ENCODE results near the gene NPM1.
"Not testable (repeated sequence)": the region's sequence is repeated elsewhere in the genome, so short reads cannot be mapped to it uniquely, and the experiment has no call there.

The NPM1 gene

DNA sequence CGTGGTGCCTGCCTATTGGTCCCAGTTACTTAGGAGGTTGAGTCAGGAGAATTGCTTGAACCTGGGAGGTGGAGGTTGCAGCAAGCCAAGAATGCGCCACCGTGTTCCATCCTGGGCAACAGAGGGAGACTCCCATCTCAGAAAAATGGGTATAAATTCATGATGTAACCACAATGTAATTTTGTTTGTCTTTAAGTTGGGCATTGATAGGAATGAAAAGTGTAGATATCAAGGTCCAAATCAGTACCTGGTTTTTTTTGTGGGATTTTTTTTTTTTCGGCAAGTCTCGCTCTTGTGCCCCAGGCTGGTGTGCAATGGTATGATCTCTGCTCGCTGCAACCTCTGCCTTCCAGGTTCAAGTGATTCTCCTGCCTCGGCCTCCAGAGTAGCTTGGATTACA lies 7.4 kb downstream of the NPM1 start:
- Histone ChIP-seq H3K27me3 (no peaks in the 10 kb centered on the region), H3K27ac (no peak overlapping the region), H3K4me3 (no peak overlapping the region), H4K20me1 (peaks cover 100% of the 10 kb centered on the region in 11 experiments), H3K36me3 (peaks cover 99 to 100% (median 100%) of the 10 kb centered on the region in 11 experiments), H3K4me1 (peaks cover 22 to 33% (median 27%) of the 10 kb centered on the region in 10 experiments), H3K4me2 (no peak overlapping the region), H3K9me3 (replicated peaks in 1 of 11) (peaks cover 0 to 18% (median 12%) of the 10 kb centered on the region in 11 experiments; a peak in 16 of 22 replicates), H3K9ac (no peak overlapping the region)
- no peak for TF ChIP-seq Cebpa-rat (IDR thresholded peaks at IDR 0.05)

DNA sequence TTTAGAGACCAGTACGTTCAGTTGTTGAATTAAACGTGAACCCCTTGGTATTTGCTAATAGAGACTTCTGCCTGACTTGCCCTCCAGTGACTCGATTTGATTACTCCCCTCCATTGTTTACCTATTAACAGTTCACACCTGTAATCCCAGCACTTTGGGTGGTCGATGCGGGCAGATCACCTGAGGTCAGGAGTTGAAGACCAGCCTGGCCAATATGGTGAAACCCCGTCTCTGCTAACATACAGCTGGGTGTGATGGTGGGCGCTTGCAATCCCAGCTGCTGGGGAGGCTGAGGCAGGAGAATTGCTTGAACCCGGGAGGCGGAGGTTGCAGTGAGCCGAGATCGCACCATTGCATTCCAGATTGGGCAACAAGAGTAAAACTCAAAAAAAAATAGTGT lies 8.9 kb downstream of the NPM1 start:
- H3K27me3 ChIP-seq, H3K9ac ChIP-seq, H3K27ac ChIP-seq, H3K4me3 ChIP-seq, H3K4me2 ChIP-seq: not testable (repeated sequence)
- H4K20me1 ChIP-seq = peaks cover 99 to 100% (median 100%) of the 10 kb centered on the region in 11 experiments
- H3K9me3 ChIP-seq (replicated peaks in 1 of 11) = peaks cover 9 to 33% (median 28%) of the 10 kb centered on the region in 11 experiments; a peak in 21 of 22 replicates
- peaks cover 100% of the 10 kb centered on the region in 11 experiments for H3K36me3 ChIP-seq
- H3K4me1 ChIP-seq = peaks cover 7 to 18% (median 12%) of the 10 kb centered on the region in 10 experiments; a peak in 19 of 20 replicates

DNA sequence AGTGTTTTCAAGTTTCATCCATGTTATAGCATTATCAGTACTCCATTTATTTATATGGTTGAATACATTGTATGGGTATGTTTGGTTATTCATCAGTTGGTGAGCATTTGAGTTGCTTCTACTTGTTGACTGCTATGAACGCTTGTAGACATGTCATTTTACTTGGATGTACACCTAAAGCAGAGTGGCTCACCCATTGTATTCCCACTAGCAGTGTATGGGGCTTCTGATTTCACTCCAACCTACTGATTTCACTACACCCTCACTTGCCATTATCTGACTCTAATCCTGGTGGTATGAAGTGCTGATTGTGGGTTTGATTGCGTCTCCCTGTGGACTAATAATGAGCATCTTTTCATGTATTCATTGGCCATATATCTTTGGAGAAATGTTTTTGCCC lies 9.5 kb downstream of the NPM1 start:
- Histone ChIP-seq H3K9me3 (replicated peaks in 1 of 11) (peaks cover 13 to 38% (median 31%) of the 10 kb centered on the region in 11 experiments; a peak in 21 of 22 replicates), H3K4me1 (peaks cover 1 to 12% (median 6%) of the 10 kb centered on the region in 10 experiments; a peak in 15 of 20 replicates), H3K27me3 (no peaks in the 10 kb centered on the region), H3K27ac (no peak overlapping the region), H3K4me3 (no peak overlapping the region), H3K9ac (no peak overlapping the region), H4K20me1 (peaks cover 95 to 99% (median 98%) of the 10 kb centered on the region in 11 experiments), H3K4me2 (no peak overlapping the region), H3K36me3 (peaks cover 97 to 100% (median 98%) of the 10 kb centered on the region in 11 experiments)
- TF ChIP-seq Cebpa-rat (IDR thresholded peaks at IDR 0.05) = no peak

DNA sequence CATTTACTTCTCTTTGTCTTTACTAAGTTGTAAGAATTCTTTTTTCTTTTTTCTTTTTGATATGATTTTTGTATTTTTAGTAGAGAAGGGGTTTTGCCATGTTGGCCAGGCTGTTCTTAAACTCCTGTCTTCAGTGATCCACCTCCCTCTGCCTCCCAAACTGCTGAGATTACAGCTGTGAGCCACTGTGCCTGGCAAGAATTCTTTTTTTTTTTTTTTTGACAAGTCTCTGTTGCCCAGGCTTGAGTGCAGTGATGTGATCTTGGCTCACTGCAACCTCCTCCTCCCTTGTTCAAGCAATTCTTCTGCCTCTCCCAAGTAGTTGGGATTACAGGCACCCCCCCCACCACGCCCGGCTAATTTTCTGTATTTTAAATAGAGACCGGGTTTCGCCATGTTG lies 9.9 kb downstream of the NPM1 start:
- Histone ChIP-seq H3K4me1 (peaks cover 0 to 9% (median 3%) of the 10 kb centered on the region in 10 experiments; a peak in 7 of 20 replicates), H3K36me3 (peaks cover 93 to 96% (median 94%) of the 10 kb centered on the region in 11 experiments), H3K4me2 (no peak overlapping the region), H3K27me3 (no peaks in the 10 kb centered on the region), H4K20me1 (peaks cover 91 to 95% (median 94%) of the 10 kb centered on the region in 11 experiments), H3K4me3 (no peak overlapping the region), H3K27ac (no peak overlapping the region), H3K9ac (no peak overlapping the region), H3K9me3 (replicated peaks in 1 of 11) (peaks cover 13 to 38% (median 31%) of the 10 kb centered on the region in 11 experiments; a peak in 21 of 22 replicates)
- TF ChIP-seq Cebpa-rat (IDR thresholded peaks at IDR 0.05) = no peak

DNA sequence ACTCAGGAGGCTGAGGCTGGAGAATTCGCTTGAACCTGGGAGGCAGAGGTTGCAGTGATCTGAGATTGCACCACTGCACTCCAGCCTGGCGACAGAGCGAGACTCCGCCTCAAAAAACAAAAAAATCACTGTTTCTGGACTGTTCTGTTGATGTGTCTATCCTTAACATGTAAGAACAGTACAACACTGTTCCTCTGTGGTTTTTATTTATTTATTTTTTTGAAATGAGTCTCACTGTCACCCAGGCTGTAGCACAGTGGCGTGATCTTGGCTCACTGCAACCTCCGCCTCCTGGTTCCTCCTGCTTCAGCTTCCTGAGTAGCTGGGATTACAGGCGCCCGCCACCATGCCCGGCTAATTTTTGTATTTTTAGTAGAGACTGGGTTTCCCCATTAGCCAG lies 11.0 kb downstream of the NPM1 start:
- H3K4me2 ChIP-seq = peak overlapping the region in 1 of 11 experiments; percentile 11; a peak in 1 of 22 replicates
- H4K20me1 ChIP-seq = peaks cover 80 to 84% (median 83%) of the 10 kb centered on the region in 11 experiments

DNA sequence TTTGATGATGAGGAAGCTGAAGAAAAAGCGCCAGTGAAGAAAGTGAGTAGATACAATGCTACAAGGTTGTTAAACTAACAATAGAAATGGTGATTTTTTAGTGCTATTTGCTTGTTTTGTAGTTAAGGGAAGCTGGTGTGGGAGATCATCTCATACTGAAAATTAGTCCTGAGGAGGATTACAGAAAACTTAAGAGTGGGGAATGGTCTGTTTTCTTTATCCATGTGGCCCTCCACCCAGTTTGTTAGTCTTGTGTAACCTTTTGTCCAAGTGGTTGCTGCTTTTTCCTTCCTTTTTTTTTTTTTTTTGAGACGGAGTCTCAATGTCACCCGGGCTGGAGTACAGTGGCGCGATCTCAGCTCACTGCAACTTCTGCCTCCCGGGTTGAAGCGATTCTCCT lies 12.5 kb downstream of the NPM1 start:
- no peak overlapping the region for H3K27ac ChIP-seq
- peaks cover 13 to 38% (median 31%) of the 10 kb centered on the region in 11 experiments; a peak in 21 of 22 replicates for H3K9me3 ChIP-seq (replicated peaks in 1 of 11)
- peaks cover 73 to 76% (median 74%) of the 10 kb centered on the region in 11 experiments for H3K36me3 ChIP-seq
- H3K4me2 ChIP-seq = no peak overlapping the region
- 0 out of 20 replicates have a peak overlapping the region, but pooled peaks of 1 of the 10 experiments have one; percentile 25 for H3K4me3 ChIP-seq
- no peak for TF ChIP-seq Cebpa-rat (IDR thresholded peaks at IDR 0.05)
- H4K20me1 ChIP-seq = peaks cover 70 to 76% (median 74%) of the 10 kb centered on the region in 11 experiments
- no peaks in the 10 kb centered on the region for H3K27me3 ChIP-seq
- no peak overlapping the region for H3K9ac ChIP-seq
- peaks cover 0 to 9% (median 3%) of the 10 kb centered on the region in 10 experiments; a peak in 9 of 20 replicates for H3K4me1 ChIP-seq

More for the DNA sequence above, 11.0 kb downstream of the NPM1 start:
- not testable (repeated sequence) for H3K4me1 ChIP-seq, H3K27me3 ChIP-seq, H3K27ac ChIP-seq, H3K4me3 ChIP-seq
- H3K9ac ChIP-seq = 0 out of 22 replicates have a peak overlapping the region, but pooled peaks of 1 of the 11 experiments have one; percentile 22
- peaks cover 83 to 85% (median 84%) of the 10 kb centered on the region in 11 experiments for H3K36me3 ChIP-seq
- H3K9me3 ChIP-seq (replicated peaks in 1 of 11) = peaks cover 13 to 38% (median 31%) of the 10 kb centered on the region in 11 experiments; a peak in 21 of 22 replicates

DNA sequence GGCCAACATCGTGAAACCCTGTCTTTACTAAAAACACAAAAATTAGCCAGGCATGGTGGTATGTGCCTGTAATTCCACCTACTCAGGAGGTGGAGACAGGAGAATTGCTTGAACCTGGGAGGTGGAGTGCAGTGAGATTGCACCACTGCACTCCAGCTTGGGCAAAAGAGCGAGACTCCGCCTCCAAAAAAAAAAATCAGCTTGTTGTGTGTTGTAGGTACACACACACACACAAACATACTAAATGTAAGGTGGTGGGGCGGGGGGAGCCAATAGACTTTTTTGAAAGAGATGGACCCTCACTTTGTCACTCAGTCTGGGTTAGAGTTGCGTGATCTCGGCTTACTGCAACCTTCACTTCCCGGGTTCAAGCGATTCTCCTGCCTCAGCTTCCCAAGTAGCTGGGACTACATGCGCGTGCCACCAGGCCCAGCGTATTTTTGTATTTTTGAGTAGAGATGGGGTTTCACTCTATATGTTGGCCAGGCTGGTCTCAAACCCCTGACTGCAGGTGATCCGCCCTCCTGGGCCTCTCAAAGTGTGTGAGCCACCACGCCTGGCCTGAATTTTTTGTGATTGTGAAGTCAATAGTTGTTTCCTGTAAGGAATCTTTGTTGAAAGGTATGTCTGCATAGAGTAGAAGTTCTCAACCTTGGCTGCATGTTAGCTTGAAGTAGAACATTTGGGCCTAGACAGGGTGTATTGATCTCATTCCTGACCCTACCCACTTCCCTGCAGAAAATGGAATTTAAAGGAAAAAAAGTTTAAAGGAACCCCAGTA lies 13.7 kb downstream of the NPM1 start:
- H3K27me3 ChIP-seq = no peaks in the 10 kb centered on the region
- no peak for TF ChIP-seq Cebpa-rat (IDR thresholded peaks at IDR 0.05)
- H3K36me3 ChIP-seq = peaks cover 73 to 76% (median 74%) of the 10 kb centered on the region in 11 experiments
- H3K27ac ChIP-seq = no peak overlapping the region
- peaks cover 6 to 20% (median 9%) of the 10 kb centered on the region in 10 experiments; a peak in 16 of 20 replicates for H3K4me1 ChIP-seq
- H4K20me1 ChIP-seq = peaks cover 70 to 76% (median 74%) of the 10 kb centered on the region in 11 experiments
- H3K9me3 ChIP-seq (replicated peaks in 1 of 11) = peaks cover 13 to 38% (median 31%) of the 10 kb centered on the region in 11 experiments; a peak in 21 of 22 replicates
- H3K4me2 ChIP-seq = no peak overlapping the region
- peak overlapping the region in 4 of 10 experiments; percentile 9 to 29 (median 15); a peak in 1 of 20 replicates for H3K4me3 ChIP-seq
- no peak overlapping the region for H3K9ac ChIP-seq

DNA sequence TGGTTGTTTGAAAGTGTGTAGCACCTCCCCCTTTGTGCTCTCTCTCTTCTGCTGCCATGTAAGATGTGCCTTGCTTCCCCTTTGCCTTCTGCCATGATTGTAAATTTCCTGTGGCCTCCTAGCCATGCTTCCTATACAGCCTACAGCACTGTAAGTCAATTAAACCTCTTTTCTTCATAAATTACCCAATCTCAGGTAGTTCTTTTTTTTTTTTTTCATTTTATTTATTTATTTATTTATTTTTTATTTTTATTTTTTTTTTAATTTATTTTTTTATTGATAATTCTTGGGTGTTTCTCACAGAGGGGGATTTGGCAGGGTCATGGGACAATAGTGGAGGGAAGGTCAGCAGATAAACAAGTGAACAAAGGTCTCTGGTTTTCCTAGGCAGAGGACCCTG lies 15.1 kb downstream of the NPM1 start:
- not testable (repeated sequence) for H3K4me3 ChIP-seq
- peaks cover 73 to 76% (median 74%) of the 10 kb centered on the region in 11 experiments for H3K36me3 ChIP-seq

DNA sequence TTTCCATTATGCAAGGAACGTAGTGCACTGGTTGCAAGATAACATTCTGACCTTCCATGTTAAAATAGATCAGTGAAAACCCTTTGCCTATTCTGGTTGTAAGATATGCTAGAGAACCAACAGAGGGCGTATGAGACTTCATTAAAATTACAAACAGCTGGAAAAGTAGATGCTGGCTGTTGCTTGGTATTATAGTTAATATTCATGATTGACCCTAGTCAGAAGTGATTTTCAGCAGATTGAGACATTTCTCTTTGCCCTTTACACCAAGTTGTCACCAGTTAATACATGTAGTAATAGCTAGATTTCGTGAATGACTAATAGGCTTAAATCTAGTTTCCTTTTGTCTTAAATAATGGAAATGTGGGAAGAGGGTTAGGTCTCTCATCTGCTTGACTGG lies 18.0 kb downstream of the NPM1 start:
- H3K27me3 ChIP-seq = no peaks in the 10 kb centered on the region
- no peak overlapping the region for H3K9ac ChIP-seq
- TF ChIP-seq Cebpa-rat (IDR thresholded peaks at IDR 0.05) = no peak
- H3K4me1 ChIP-seq = peaks cover 0 to 26% (median 19%) of the 10 kb centered on the region in 10 experiments; a peak in 13 of 20 replicates
- peaks cover 69 to 76% (median 74%) of the 10 kb centered on the region in 11 experiments for H4K20me1 ChIP-seq
- H3K36me3 ChIP-seq = peaks cover 69 to 76% (median 74%) of the 10 kb centered on the region in 11 experiments
- H3K27ac ChIP-seq = no peak overlapping the region
- peak overlapping the region in 2 of 11 experiments; percentile 15 to 23; a peak in 2 of 22 replicates for H3K4me2 ChIP-seq
- no peak overlapping the region for H3K4me3 ChIP-seq
- peaks cover 13 to 14% (median 13%) of the 10 kb centered on the region in 11 experiments; a peak in 21 of 22 replicates for H3K9me3 ChIP-seq (replicated peaks in 1 of 11)

More for the DNA sequence above, 15.1 kb downstream of the NPM1 start:
- H3K9ac ChIP-seq, H3K27me3 ChIP-seq, H3K4me2 ChIP-seq, H3K27ac ChIP-seq: not testable (repeated sequence)
- H3K9me3 ChIP-seq (replicated peaks in 1 of 11) = peaks cover 13 to 38% (median 31%) of the 10 kb centered on the region in 11 experiments; a peak in 21 of 22 replicates
- peaks cover 70 to 76% (median 74%) of the 10 kb centered on the region in 11 experiments for H4K20me1 ChIP-seq
- H3K4me1 ChIP-seq = peaks cover 6 to 26% (median 19%) of the 10 kb centered on the region in 10 experiments; a peak in 17 of 20 replicates
